Bone marrow (tissue), 2 donors: ENCODE data around the gene HINFP.
A peak's percentile ranks its signal among the peaks of the same experiment; 100 is the strongest.

Experiments
- DNase-seq, 2 donors: peaks; one replicate each; lab custom pipeline; 2025; lab: John Stamatoyannopoulos, UW

The HINFP gene

GRCh38 chr11:119121008-119121810, at the start of gene HINFP:
Gene HINFP, plus strand, starts transcription at chr11:119121580. Its CDS starts 5,365 bp downstream, at chr11:119126945.
- DNase-seq: peak; percentile 96 to 98

GRCh38 chr11:119077839-119078238, 43.5 kb upstream of the HINFP start:
- DNase-seq: no peak

GRCh38 chr11:119078675-119079420, 42.5 kb upstream of the HINFP start:
- no peak for DNase-seq

GRCh38 chr11:119081682-119082260, 39.6 kb upstream of the HINFP start:
- no peak for DNase-seq

GRCh38 chr11:119084663-119085436, 36.5 kb upstream of the HINFP start, which contains the start of gene HMBS:
Gene HMBS, plus strand, starts transcription at chr11:119084881. Its CDS starts 153 bp downstream, at chr11:119085034.
- peak; percentile 88 to 94 for DNase-seq

GRCh38 chr11:119085437-119085847, 35.9 kb upstream of the HINFP start:
- DNase-seq: no peak

- DNase-seq: no peak
Measured at GRCh38 chr11:119087123-119087522, 34.3 kb upstream of the HINFP start.

GRCh38 chr11:119087747-119088241, 33.6 kb upstream of the HINFP start:
- DNase-seq: no peak

- DNase-seq: no peak
Measured at GRCh38 chr11:119088406-119088805, 33.0 kb upstream of the HINFP start.

GRCh38 chr11:119089319-119089718, 32.1 kb upstream of the HINFP start:
- no peak for DNase-seq

GRCh38 chr11:119091178-119091577, 30.2 kb upstream of the HINFP start:
- DNase-seq: no peak

- DNase-seq: no peak
Measured at GRCh38 chr11:119091966-119092879, 29.2 kb upstream of the HINFP start.

GRCh38 chr11:119092880-119093842, 28.2 kb upstream of the HINFP start:
- DNase-seq: no peak

- DNase-seq: peak in 1 of 2 donors; percentile 61
Measured at GRCh38 chr11:119093942-119094815, 27.2 kb upstream of the HINFP start.

- DNase-seq: peak; percentile 48 to 85
Measured at GRCh38 chr11:119094816-119095065, 26.6 kb upstream of the HINFP start.

GRCh38 chr11:119095066-119095880, 26.1 kb upstream of the HINFP start:
- peak; percentile 95 to 99 for DNase-seq

GRCh38 chr11:119099711-119100110, 21.7 kb upstream of the HINFP start:
- no peak for DNase-seq
